ENCODE data around the gene LIN54. TPM values are rescaled to one million over a fixed set of nuclear protein-coding genes. Genes with fewer than 3 reads are reported as not detected.
"Not testable (repeated sequence)": the region's sequence is repeated elsewhere in the genome, so short reads cannot be mapped to it uniquely, and the experiment has no call there.

Gene LIN54
- total RNA-seq, 1 experiment from 2014 or later: 40.8 TPM

DNA sequence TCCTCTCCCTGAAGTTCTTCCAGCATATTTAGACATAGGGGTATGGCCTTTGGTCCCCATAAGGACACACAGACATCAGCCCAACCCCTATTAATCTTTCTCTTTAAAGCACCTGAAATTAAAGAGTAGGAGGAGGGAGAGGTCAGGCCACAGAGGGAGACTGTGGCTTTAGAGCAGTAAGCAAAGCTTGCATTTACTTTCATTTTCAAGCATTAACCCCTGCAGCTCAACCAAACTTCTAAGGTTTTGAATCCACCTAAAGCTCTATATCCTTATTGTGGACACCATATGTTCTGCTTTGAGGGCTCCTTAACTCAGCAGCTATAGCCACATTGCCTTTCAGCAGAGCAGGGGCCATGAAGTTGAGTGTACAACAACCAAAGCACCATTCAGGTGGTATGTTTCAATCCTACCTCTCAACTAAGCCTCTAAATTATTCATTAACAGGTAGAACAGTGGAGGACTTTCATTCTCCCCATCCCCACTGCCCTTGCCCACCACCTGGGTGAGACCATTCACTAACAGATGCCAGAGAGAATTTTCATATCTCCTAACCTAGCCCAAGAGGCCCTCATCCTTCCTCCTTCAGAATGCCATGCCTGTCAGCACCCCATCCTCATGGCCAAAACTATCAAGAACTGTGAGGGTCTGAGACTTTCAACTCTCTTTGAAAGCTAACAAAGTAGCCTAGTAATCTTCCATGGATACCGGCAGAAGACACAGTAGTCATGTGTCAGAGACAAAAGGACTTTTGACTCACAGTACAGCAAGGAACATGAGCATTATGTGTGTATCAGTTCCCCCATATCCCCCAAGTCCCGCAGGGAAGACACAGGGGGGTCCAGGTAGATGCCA is 20.8 kb downstream of the LIN54 start:
- DNase-seq: no peak
- Histone ChIP-seq H3K27ac (no peak overlapping the region), H3K4me1 (no peaks in the 10 kb centered on the region), H3K4me3 (no peak overlapping the region), H3K9me3 (replicated peaks) (no peaks in the 10 kb centered on the region), H3K27me3 (no peaks in the 10 kb centered on the region), H3K36me3 (peaks cover 9% of the 10 kb centered on the region; the same call in 1 of the 2 replicates)

DNA sequence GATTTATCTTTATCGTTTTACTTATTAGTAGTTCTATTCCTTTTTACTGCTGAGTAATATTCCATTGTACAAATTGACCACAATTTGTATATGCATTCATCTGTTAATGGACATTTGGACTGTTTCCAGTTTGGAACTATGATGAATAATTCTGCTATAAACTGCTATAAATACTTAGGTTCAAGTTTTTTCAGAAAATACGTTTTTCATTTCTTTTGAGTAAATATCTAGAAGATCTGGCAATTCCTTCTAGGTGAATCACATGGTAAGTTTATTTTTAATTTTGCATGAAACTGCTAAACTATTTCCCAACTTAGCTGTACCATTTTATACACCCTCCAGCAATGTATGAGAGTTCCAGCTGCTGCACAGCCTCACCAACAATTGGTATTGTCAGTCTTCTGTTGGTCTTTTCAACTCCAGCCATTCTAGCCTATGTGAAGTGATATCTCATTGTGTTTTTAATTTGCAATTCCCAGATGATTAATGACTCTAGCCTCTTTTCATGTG is 22.2 kb downstream of the LIN54 start:
- Histone ChIP-seq H3K4me1 (no peaks in the 10 kb centered on the region), H3K4me3 (no peak overlapping the region), H3K27me3 (no peaks in the 10 kb centered on the region), H3K9me3 (replicated peaks) (no peaks in the 10 kb centered on the region), H3K36me3 (peaks cover 22% of the 10 kb centered on the region), H3K27ac (peak overlapping the region; percentile 11)
- peak; percentile 38 to 59 for DNase-seq

DNA sequence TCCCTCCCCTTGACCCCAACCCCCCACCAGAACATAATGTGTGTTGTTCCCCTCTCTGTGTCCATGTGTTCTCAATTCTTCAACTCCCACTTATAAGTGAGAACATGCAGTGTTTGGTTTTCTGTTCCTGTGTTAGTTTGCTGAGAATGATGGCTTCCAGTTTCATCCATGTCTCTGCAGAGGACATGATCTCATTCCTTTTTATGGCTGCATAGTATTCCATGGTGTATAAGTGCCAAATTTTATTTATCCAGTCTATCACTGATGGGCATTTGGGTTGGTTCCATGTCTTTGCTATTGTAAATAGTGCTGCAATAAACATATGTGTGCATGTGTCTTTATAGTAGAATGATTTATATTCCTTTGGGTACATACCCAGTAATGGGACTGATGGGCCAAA is 23.1 kb downstream of the LIN54 start:
- not testable (repeated sequence) for H3K4me1 ChIP-seq; DNase-seq; H3K4me3 ChIP-seq; H3K27me3 ChIP-seq; H3K9me3 ChIP-seq (replicated peaks); H3K27ac ChIP-seq
- peaks cover 23% of the 10 kb centered on the region for H3K36me3 ChIP-seq

DNA sequence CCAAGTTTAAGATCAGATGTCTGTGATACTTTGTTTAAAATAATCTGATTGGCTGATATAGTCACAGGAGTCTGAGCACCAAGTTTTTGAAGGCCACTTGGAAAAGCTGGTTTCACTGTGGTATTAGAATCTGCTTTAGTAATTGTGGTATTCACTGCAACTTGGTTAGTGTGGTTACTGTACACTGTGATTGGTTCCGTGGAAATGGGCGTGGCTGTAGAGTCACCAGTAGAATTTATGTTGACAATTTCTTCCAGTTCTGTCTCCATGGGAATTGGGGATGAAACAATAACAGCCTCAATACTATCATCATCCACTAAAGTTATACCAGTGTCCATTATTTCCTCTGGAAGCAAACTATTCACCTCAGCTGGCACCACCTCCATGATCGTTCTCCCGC is 26.2 kb downstream of the LIN54 start:
- Histone ChIP-seq H3K4me3 (no peak overlapping the region), H3K27me3 (no peaks in the 10 kb centered on the region), H3K4me1 (no peaks in the 10 kb centered on the region), H3K36me3 (peaks cover 21% of the 10 kb centered on the region), H3K27ac (no peak overlapping the region), H3K9me3 (replicated peaks) (no peaks in the 10 kb centered on the region)
- peak; percentile 14 to 33 for DNase-seq

DNA sequence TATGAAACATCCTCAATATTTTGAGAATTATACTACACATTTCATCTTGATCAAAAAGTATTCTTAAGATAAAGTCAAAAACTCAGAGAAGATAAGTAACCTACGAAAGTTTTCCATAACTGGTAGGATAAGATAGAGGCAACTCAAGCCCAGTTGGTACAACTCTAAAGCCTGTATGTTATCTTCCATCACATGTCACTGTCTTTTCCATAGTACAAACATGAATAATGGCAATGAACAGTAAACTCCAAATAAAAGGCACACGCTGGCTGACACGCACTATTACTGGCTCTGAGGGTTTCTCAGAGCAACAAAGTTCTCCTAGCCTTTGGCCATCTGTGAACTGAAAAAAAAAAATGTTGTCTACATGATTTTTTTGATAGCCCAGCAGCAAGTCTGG is 27.2 kb downstream of the LIN54 start:
- H3K4me3 ChIP-seq: no peak overlapping the region
- H3K9me3 ChIP-seq (replicated peaks): no peaks in the 10 kb centered on the region
- no peaks in the 10 kb centered on the region for H3K4me1 ChIP-seq
- H3K27ac ChIP-seq: no peak overlapping the region
- no peaks in the 10 kb centered on the region for H3K27me3 ChIP-seq
- DNase-seq: no peak
- H3K36me3 ChIP-seq: peaks cover 26% of the 10 kb centered on the region

DNA sequence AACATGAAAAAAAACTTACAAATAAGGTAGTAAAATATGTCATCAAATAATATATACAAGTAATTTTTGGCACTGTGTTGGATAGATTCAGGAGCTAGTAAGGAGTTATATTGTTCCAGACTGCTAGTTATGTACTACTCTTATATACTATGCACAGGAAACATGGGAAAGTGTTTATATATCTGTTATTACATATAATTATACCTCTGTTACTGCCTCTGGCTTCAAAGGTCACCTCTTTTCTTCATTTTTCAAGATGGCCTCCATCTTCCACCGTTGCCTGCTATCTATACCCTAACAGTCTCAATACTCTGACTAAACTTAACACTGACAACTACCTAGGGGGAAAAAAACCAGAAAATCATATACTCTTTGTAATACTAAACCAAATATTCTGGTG is 29.5 kb downstream of the LIN54 start:
- Histone ChIP-seq H3K9me3 (replicated peaks) (no peaks in the 10 kb centered on the region), H3K4me3 (no peak overlapping the region)
- DNase-seq: no peak

DNA sequence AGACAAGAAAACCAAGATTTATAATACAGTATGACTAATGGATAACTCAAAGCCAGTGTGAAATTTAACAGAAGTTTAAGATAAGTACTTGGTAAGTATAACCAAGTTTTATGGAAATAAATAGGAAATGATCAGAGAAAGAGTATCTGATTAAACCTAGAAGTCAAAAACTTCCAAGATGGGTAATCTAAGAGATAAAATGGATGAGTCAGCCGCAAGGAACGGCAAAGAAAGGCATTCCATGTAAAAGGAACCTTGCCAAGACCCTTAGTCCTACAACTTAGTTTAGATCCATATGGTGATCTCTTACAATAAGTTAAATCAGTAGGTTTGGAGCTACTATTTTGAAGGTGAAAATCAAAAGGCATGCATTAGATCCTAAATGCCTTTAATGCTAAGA is 34.8 kb downstream of the LIN54 start:
- Histone ChIP-seq H3K27me3 (no peaks in the 10 kb centered on the region), H3K36me3 (peaks cover 28% of the 10 kb centered on the region), H3K27ac (no peak overlapping the region), H3K4me1 (no peaks in the 10 kb centered on the region), H3K4me3 (no peak overlapping the region), H3K9me3 (replicated peaks) (no peaks in the 10 kb centered on the region)
- no peak for DNase-seq

More for the DNA sequence above, 29.5 kb downstream of the LIN54 start:
- H3K27ac ChIP-seq: no peak overlapping the region
- peaks cover 34% of the 10 kb centered on the region for H3K36me3 ChIP-seq
- no peaks in the 10 kb centered on the region for H3K4me1 ChIP-seq
- H3K27me3 ChIP-seq: no peaks in the 10 kb centered on the region

DNA sequence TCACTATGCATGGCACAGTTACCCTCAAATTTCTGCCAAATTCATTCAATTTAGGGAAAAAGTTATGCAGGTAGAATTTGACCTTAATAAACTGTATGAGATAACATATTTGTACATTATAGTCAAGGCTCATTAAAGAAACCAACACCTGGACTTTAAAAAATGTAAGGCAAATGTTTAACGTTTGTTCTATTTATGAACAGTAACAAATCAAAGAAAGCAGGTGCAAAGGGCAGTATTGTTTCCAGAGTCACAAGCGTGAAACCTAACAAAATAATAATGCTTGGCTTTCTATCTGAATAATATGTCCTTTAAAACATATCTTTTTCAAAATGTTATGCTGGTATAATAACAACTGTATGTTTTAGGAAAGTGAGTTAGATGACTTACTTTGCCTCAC is 41.2 kb downstream of the LIN54 start:
- H3K27me3 ChIP-seq: no peaks in the 10 kb centered on the region
- DNase-seq: no peak
- H3K9me3 ChIP-seq (replicated peaks): no peaks in the 10 kb centered on the region
- peaks cover 52% of the 10 kb centered on the region for H3K36me3 ChIP-seq
- no peak overlapping the region for H3K27ac ChIP-seq
- no peaks in the 10 kb centered on the region for H3K4me1 ChIP-seq
- no peak overlapping the region for H3K4me3 ChIP-seq

DNA sequence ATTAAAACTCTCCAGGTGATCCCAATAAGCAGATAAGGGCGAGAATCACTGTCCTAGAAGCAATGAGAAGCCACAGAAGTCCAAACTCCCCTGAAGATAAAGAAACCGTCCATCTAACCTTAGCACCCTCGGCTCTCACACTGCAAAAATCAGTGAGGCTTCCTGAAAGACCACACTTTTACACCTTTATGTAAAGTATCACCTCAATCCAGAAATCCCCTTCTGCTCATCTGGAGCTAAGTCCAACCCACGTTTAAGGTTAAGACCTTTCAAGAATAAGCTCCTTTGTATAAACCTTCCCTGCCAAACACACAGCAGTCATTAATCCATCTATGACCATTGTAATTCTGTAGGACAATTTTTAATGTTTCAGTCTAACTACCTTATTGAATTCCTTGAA is 41.7 kb downstream of the LIN54 start:
- Histone ChIP-seq H3K9me3 (replicated peaks) (no peaks in the 10 kb centered on the region), H3K36me3 (peaks cover 56% of the 10 kb centered on the region), H3K4me1 (no peaks in the 10 kb centered on the region), H3K4me3 (no peak overlapping the region), H3K27me3 (no peaks in the 10 kb centered on the region), H3K27ac (no peak overlapping the region)
- no peak for DNase-seq

DNA sequence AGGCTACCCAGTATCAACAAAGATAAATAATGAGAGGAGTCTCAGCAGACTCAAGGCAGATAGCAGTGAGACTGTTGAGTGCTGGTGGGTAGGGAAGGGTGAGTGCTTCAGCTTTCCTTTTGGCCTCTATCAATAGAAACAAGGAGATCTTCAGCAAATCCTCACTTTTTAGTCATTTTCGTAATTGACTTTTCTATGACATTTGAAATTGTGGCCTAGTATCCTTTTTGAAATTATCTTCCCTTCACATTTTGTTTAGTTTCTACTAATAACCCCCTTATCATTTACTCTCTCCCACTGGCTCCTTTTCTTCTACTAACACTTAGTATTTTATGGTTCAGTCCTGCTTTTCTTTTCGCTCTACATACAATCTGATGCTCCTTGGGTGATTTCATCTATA is 44.9 kb downstream of the LIN54 start:
- Histone ChIP-seq H3K9me3 (replicated peaks) (no peaks in the 10 kb centered on the region; the same call in 1 of the 2 replicates), H3K27ac (no peak overlapping the region), H3K27me3 (no peaks in the 10 kb centered on the region), H3K4me1 (no peaks in the 10 kb centered on the region), H3K4me3 (no peak overlapping the region), H3K36me3 (peaks cover 70% of the 10 kb centered on the region)
- no peak for DNase-seq

DNA sequence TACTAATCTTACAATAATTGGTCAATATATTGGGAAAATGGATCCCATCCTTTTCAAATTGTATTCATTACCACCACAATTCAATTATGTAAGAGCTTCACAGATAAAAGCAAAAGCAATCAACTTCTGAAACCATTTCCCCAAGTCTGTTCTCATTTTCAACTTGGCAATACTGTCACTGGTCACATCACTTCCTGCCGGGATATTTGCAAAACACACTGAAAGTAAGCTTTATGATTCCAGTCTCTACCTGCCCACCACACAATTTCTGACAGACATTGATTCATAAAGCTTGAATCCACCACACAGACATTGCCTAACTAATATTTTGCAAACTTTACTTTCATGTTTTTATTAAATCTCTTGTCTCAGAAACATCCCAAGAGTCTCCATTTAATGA is 53.6 kb downstream of the LIN54 start:
- Histone ChIP-seq H3K27ac (no peak overlapping the region), H3K9me3 (replicated peaks) (no peaks in the 10 kb centered on the region), H3K4me1 (no peaks in the 10 kb centered on the region), H3K36me3 (peaks cover 21% of the 10 kb centered on the region), H3K4me3 (no peak overlapping the region), H3K27me3 (no peaks in the 10 kb centered on the region)
- DNase-seq: no peak

DNA sequence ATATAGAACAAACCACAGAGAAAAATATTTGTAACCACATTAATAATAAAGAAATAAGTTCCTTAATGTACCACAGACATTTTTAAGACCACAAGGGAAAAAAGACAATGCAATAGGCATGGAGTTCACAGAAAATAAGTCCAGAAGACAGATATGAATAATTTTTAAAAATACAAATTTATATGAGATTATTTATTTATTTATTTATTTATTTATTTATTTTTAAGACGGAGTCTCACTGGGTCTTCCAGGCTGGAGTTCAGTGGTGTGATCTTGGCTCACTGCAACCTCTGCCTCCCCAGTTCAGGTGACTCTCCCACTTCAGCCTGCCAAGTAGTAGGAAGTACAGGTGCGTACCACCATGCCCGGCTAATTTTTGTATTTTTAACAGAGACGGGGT is 56.4 kb downstream of the LIN54 start:
- Histone ChIP-seq H3K36me3 (peaks cover 25% of the 10 kb centered on the region), H3K4me1 (no peaks in the 10 kb centered on the region), H3K27ac (no peak overlapping the region), H3K9me3 (replicated peaks) (no peaks in the 10 kb centered on the region; the same call in 1 of the 2 replicates), H3K4me3 (no peak overlapping the region), H3K27me3 (no peaks in the 10 kb centered on the region)
- no peak for DNase-seq

DNA sequence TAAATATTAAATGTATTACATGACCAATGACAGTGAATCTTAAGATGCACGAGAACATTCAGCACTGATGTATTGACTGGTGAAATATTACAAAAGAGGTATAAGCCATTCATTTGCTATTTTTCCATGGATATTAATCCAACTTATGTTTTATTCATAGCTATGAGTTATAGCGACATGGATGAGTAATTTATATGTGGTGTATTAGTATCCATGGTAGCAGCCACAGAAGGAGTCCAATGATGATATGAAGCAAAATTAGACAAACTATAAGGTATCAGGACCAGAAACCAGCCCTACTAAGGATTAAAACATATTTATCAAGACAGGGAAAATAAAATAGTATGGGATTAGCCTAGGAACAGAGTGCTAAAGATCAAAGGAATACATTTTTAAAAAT is 59.4 kb downstream of the LIN54 start:
- no peaks in the 10 kb centered on the region; the same call in 1 of the 2 replicates for H3K9me3 ChIP-seq (replicated peaks)
- H3K36me3 ChIP-seq: peaks cover 37% of the 10 kb centered on the region
- no peaks in the 10 kb centered on the region for H3K27me3 ChIP-seq
- no peak overlapping the region for H3K4me3 ChIP-seq
- no peak overlapping the region for H3K27ac ChIP-seq
- H3K4me1 ChIP-seq: no peaks in the 10 kb centered on the region
- DNase-seq: no peak

DNA sequence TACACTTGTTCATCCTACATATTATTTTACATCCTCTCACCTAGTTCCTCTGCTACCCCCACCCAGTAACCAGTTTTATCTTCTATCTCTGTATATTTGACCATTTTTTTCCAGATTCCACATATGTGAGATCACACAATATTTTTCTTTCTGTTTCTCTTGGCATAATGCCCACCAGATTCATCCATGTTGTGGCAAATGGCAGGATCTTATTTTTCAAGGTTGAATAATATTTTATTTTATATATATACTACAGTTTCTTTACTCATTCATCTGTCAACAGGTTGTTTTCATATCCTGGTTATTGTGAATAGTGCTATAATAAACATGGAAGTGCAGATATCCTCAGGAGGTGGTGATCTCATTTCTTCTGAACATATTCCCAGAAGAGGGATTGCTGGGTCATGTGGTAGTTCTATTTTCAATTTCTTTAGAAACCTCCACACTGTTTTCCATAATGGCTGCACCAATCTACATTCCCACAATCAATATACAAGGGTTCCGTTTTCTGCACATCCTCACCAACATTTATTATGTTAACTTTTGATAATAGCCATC is 61.9 kb downstream of the LIN54 start:
- Histone ChIP-seq H3K36me3 (peaks cover 39% of the 10 kb centered on the region), H3K9me3 (replicated peaks) (no peaks in the 10 kb centered on the region; the same call in 1 of the 2 replicates), H3K27ac (no peak overlapping the region), H3K4me3 (no peak overlapping the region), H3K4me1 (no peaks in the 10 kb centered on the region), H3K27me3 (no peaks in the 10 kb centered on the region)
- peak in 1 of 2 experiments; percentile 22 for DNase-seq

DNA sequence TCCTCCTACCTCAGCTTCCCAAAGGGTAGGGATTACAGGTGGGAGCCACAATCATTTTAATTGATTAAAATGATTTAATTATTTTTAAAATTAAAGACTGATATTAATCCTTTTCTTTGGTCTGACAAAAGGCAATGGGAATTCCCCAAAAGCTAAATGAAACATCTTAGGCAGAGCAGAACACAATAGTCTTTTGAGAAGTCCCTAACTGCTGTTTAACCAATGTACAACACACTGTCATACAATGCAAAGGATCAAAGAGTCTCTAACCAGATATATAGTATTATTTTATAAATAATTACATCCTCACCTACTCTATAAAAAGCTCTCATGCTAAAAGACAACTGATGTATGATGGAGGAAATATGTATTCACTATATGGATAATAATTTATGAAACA is 63.1 kb downstream of the LIN54 start:
- Histone ChIP-seq H3K4me3 (no peak overlapping the region), H3K27ac (no peak overlapping the region)

More for the DNA sequence above, 63.1 kb downstream of the LIN54 start:
- H3K36me3 ChIP-seq: peaks cover 45% of the 10 kb centered on the region
- H3K4me1 ChIP-seq: no peaks in the 10 kb centered on the region
- H3K9me3 ChIP-seq (replicated peaks): no peaks in the 10 kb centered on the region; the same call in 1 of the 2 replicates
- DNase-seq: no peak
- no peaks in the 10 kb centered on the region for H3K27me3 ChIP-seq
